Tibial nerve (tissue), 4 donors: ENCODE results near the gene GHR. TPM values are rescaled to one million over a fixed set of nuclear protein-coding genes. Genes with fewer than 3 reads are reported as not detected.

Experiments
- DNase-seq, 2 donors: peaks; one replicate each; pipeline ENCODE4 v3.0.0-alpha.2; 2019; ENCODE audit warnings: low spot score in 2 of 2
- H3K27ac ChIP-seq, 4 donors: fragments of 200-600 bp; sonication (generic) in 3 of 4; one replicate each; pipeline ENCODE4 v1.5.1; 2017 to 2019; ENCODE audit warnings: mild to moderate bottlenecking in 1 of 4
- H3K27me3 ChIP-seq, 2 donors: fragments of 200-600 bp; sonication (generic) in 1 of 2; one replicate each; pipeline versions ENCODE4 v1.5.1 to v1.6.0; 2017 to 2019
- H3K36me3 ChIP-seq, 3 donors: fragments of 200-600 bp; sonication (generic); one replicate each; pipeline ENCODE4 v1.5.1; 2018 to 2019
- H3K4me1 ChIP-seq, 4 donors: fragments of 200-600 bp; sonication (generic) in 3 of 4; one replicate each; pipeline ENCODE4 v1.5.1; 2017 to 2019
- H3K4me3 ChIP-seq, 4 donors: fragments of 200-600 bp; sonication (generic) in 3 of 4; one replicate each; pipeline ENCODE4 v1.5.1; 2017 to 2019; ENCODE audit warnings: mild to moderate bottlenecking in 1 of 4, moderate library complexity in 1 of 4
- H3K9me3 ChIP-seq, 4 donors: fragments of 200-600 bp; sonication (generic) in 3 of 4; one replicate each; pipeline ENCODE4 v1.5.1; 2017 to 2019
- EP300 ChIP-seq, 2 donors: sonication (generic); formaldehyde crosslinking; IDR thresholded peaks; one replicate each; pipeline ENCODE4 v1.6.1; 2017; ENCODE audit warnings: antibody characterized with exemption in 2 of 2, mild to moderate bottlenecking in 1 of 2
- POLR2A ChIP-seq, 2 donors: fragments of 450-650 bp; IDR thresholded peaks; one replicate each; pipeline ENCODE4 v1.6.1; 2017; ENCODE audit warnings: antibody characterized with exemption in 2 of 2, mild to moderate bottlenecking in 2 of 2, moderate library complexity in 2 of 2
- WGBS, 2 donors: methylation state at CpG; one replicate each; pipeline ENCODE4 v1.1.5; 2018; 5-methylcytosine and 5-hydroxymethylcytosine counted together
- total RNA-seq, 4 donors: library from RNA; depleted of rRNA; stranded (reverse); fragments of >200 nt; gene quantifications; one replicate each; pipeline ENCODE4 v1.1.0, GENCODE V29; 2016
- TF ChIP-seq, protein P1 (sequence below), 5 experiments: fragments of 200-600 bp in 3 of 5; fragments of 450-650 bp in 2 of 5; sonication (generic) in 3 of 5; IDR thresholded peaks; one replicate each; pipeline ENCODE4 v1.5.1; 2016 to 2019; ENCODE audit warnings: antibody characterized with exemption in 5 of 5, mild to moderate bottlenecking in 3 of 5, moderate library complexity in 2 of 5

Gene GHR
- total RNA-seq, 4 donors from 2014 or later = 30.2 to 39.6 (median 39.2) TPM

DNA sequence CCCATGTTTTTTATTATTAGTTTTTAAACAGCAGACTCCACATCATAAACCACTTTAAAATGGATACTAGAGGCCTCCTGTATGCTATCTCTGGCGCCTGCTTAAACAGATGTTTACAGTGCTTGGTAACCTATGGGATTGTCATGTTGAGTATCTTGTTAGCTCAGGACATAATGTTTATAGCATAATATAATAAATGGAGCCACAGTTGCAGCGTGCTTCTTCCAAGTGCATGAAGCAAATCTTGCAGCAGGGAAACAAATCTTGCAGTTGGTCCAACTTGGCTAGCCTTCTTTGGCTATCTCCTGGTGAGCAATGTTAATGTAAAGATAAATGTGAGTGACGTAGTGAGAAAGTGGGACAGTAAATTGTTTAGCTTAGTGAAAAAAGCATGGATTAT is 2.8 kb downstream of the GHR start:
- Histone ChIP-seq H3K9me3 (no peaks in the 10 kb centered on the region), H3K36me3 (no peaks in the 10 kb centered on the region), H3K27ac (no peak overlapping the region), H3K4me1 (peaks cover 0 to 24% (median 2%) of the 10 kb centered on the region in 4 donors), H3K4me3 (no peak overlapping the region), H3K27me3 (no peaks in the 10 kb centered on the region)
- TF ChIP-seq, protein P1, sequence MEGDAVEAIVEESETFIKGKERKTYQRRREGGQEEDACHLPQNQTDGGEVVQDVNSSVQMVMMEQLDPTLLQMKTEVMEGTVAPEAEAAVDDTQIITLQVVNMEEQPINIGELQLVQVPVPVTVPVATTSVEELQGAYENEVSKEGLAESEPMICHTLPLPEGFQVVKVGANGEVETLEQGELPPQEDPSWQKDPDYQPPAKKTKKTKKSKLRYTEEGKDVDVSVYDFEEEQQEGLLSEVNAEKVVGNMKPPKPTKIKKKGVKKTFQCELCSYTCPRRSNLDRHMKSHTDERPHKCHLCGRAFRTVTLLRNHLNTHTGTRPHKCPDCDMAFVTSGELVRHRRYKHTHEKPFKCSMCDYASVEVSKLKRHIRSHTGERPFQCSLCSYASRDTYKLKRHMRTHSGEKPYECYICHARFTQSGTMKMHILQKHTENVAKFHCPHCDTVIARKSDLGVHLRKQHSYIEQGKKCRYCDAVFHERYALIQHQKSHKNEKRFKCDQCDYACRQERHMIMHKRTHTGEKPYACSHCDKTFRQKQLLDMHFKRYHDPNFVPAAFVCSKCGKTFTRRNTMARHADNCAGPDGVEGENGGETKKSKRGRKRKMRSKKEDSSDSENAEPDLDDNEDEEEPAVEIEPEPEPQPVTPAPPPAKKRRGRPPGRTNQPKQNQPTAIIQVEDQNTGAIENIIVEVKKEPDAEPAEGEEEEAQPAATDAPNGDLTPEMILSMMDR (IDR thresholded peaks at IDR 0.05) = no peak
- TF ChIP-seq POLR2A (IDR thresholded peaks at IDR 0.05) = no peak
- TF ChIP-seq EP300 (IDR thresholded peaks at IDR 0.05) = no peak
- DNase-seq = no peak
- 92 to 93% methylated on average over 3 of the region's 3 CpGs for WGBS, 2 donors

DNA sequence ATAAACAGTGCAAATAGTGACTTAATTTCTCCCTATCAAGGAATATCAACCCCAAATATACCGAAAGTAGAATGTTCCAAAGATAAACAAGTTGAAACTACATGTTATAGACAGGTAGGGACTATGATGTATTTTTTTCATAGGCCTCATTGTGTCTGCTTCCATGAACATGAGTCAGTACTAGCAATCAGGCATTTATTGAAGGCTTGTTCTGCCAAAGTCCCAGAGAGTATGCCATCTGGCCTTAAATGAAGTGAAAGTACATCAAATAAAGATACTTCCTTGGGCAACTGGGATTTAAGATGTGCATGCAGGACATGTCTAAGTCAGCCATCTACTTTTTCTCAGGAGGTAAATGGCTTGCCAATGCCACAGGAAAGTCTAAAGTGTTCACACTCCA is 6.5 kb downstream of the GHR start:
- no peak overlapping the region for H3K4me3 ChIP-seq
- H3K4me1 ChIP-seq = peaks cover 0 to 12% (median 2%) of the 10 kb centered on the region in 4 donors
- 91 to 92% methylated on average over 1 of the region's 1 CpG for WGBS, 2 donors
- no peaks in the 10 kb centered on the region for H3K9me3 ChIP-seq
- no peak for DNase-seq
- no peaks in the 10 kb centered on the region for H3K36me3 ChIP-seq
- no peaks in the 10 kb centered on the region for H3K27me3 ChIP-seq
- TF ChIP-seq, protein P1 (IDR thresholded peaks at IDR 0.05) = no peak
- TF ChIP-seq EP300 (IDR thresholded peaks at IDR 0.05) = no peak
- TF ChIP-seq POLR2A (IDR thresholded peaks at IDR 0.05) = no peak
- H3K27ac ChIP-seq = no peak overlapping the region

DNA sequence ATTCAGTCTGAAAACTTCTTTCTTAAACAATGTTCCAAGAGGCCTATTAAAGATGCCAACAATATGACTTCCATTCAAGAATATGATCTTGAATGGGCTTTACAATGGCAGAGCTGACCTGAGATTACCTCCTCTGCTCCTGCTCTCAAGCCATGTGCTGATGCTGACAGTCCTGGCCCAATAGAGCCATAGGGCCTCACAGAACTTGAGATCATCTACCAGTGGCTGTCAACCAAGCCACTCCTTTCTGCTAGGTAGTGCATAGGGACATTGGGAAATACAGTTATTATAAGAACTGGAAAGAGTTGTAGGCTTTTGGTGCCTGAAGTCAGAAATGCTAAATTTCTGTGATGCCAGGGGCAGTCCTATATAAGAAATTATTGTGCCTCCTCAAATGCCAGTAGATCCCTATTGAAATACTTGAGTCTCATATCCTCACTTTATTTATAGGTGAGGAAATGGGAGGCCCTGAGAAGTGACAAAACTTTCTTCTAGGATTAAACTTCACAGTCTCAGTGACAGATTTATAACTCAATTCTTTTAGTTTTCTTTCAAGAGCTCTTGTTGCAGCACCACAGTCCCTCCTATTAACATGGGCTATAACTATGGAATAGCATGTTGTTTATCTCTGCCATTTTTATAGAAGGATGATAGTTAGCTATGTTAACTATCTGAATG is 10.9 kb downstream of the GHR start:
- H3K36me3 ChIP-seq = no peaks in the 10 kb centered on the region
- H3K27ac ChIP-seq = no peak overlapping the region
- no peaks in the 10 kb centered on the region for H3K4me1 ChIP-seq
- no peaks in the 10 kb centered on the region for H3K9me3 ChIP-seq
- H3K27me3 ChIP-seq = no peaks in the 10 kb centered on the region
- no peak overlapping the region for H3K4me3 ChIP-seq
- TF ChIP-seq EP300 (IDR thresholded peaks at IDR 0.05) (no peak), POLR2A (IDR thresholded peaks at IDR 0.05) (no peak)
- TF ChIP-seq, protein P1 (IDR thresholded peaks at IDR 0.05) = no peak
- DNase-seq = no peak

DNA sequence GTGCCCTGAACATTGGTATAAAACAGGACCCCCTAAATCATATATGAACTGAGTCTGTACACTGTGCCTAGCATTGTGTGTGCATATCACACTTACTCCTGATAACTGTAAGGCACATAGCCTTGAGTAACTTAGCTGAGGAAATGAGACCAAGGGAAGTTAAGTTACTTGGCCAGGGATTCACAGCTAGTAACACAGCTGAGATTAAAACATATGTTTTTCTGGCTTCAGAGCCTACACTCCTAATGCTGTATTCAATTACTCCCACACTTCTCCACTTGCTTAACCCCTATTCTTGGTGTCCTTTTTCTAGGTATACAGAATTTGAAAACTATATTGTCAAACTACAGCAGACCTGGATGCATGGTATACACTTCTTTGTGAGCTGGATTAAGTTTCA is 12.8 kb downstream of the GHR start:
- Histone ChIP-seq H3K36me3 (no peaks in the 10 kb centered on the region), H3K4me1 (no peaks in the 10 kb centered on the region), H3K9me3 (no peaks in the 10 kb centered on the region), H3K27me3 (no peaks in the 10 kb centered on the region), H3K27ac (no peak overlapping the region), H3K4me3 (no peak overlapping the region)
- no peak for DNase-seq
- TF ChIP-seq, protein P1 (IDR thresholded peaks at IDR 0.05) = no peak
- TF ChIP-seq POLR2A (IDR thresholded peaks at IDR 0.05) = no peak
- TF ChIP-seq EP300 (IDR thresholded peaks at IDR 0.05) = no peak

DNA sequence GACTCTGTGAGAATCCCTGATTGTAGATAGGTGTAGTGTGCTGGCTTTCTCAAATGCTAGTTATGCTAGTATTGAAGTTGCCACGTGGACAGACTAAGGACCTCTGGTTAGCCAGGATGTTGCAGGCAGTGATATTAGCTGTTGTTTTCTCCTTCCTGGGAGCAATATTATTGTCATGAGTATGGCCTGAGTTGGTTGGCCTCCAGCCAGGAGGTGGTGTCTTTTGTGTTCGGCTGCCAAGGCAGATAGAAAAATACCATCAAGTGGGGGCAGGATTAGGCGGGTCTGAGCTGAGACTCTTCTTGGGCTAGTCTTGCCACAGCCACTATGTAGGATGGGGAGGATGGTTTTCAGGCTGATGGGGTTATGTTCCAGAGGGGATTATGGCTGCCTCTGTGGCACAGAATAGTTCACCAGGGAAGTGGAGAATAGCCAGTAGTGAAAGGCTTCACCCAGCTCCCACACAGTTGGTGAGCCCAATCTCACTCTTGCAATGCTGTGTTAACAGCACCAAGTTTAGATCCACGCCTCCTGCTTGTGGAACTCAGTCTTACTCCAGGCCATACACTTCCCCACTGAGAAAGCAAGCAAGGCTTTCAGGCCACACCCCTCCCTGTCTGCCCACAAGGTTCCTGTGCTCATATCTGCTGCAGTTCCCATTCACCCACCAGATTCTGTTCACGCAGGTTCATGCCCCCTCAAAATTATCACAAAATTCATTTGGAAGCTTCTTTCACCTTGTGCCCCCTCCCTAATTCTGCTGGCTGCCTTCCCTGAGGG is 31.2 kb downstream of the GHR start:
- no peak for TF ChIP-seq EP300 (IDR thresholded peaks at IDR 0.05)
- TF ChIP-seq, protein P1 (IDR thresholded peaks at IDR 0.05) = no peak
- no peak for TF ChIP-seq POLR2A (IDR thresholded peaks at IDR 0.05)
- H3K9me3 ChIP-seq = peaks cover 0 to 14% (median 2%) of the 10 kb centered on the region in 4 donors
- H3K36me3 ChIP-seq = no peaks in the 10 kb centered on the region
- H3K4me1 ChIP-seq = peaks cover 0 to 7% (median 0%) of the 10 kb centered on the region in 4 donors
- 80 to 87% methylated on average over 5 of the region's 5 CpGs for WGBS, 2 donors
- H3K4me3 ChIP-seq = no peak overlapping the region
- DNase-seq = no peak
- no peaks in the 10 kb centered on the region for H3K27me3 ChIP-seq
- H3K27ac ChIP-seq = no peak overlapping the region
